ENCODE results near the gene NPC2.

The NPC2 gene

DNA sequence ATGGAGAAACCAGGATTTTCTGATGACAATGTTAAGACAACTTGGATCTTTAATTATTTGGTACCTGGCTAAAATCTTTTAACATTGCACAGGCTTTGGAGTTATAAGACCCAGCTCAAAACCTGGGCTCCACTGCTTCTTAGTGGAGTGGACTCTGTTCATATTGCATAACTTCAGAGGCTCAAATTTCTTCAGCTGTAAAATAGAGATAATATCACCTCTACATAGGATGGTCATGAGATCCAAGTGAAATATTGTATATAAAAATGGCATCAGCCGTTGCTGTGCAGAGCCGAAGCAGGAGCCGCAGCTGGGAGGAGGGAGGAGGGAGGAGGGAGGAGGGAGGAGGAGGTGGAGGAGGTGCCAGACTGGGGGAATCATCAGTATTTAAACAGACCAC is 10.5 kb downstream of the NPC2 start:
- no peak overlapping the region for H3K27ac ChIP-seq (ENCODE audit: low read length, poor library complexity, severe bottlenecking)
- no peak for DNase-seq
- H4K91ac ChIP-seq (ENCODE audit: low read length) = no peak overlapping the region
- WGBS = 100% methylated on average over 3 of the region's 3 CpGs
- no peak overlapping the region for H3K9ac ChIP-seq (ENCODE audit: low read length)
- no peak overlapping the region for H3K23ac ChIP-seq (ENCODE audit: low read length in 2 of 2)
- H3K36me3 ChIP-seq (ENCODE audit: control insufficient read depth in 1 of 2, insufficient read depth in 2 of 2, low read depth in 1 of 2, low read length in 2 of 2) = peaks cover 16 to 85% of the 10 kb centered on the region in 2 experiments
- H3K27me3 ChIP-seq (ENCODE audit: control insufficient read depth in 1 of 2, insufficient read depth in 1 of 2, low read length in 2 of 2) = no peaks in the 10 kb centered on the region
- no peaks in the 10 kb centered on the region for H3K9me3 ChIP-seq (ENCODE audit: control insufficient read depth, low read length)
- H4K8ac ChIP-seq (ENCODE audit: low read length) = no peak overlapping the region
- no peak overlapping the region for H3K14ac ChIP-seq (ENCODE audit: low read length in 2 of 2)
- H2BK15ac ChIP-seq (ENCODE audit: low read depth, poor library complexity, severe bottlenecking) = no peak overlapping the region
- H2BK120ac ChIP-seq (ENCODE audit: low read depth, low read length) = no peak overlapping the region
- H2AK5ac ChIP-seq (ENCODE audit: low read length, severe bottlenecking) = no peak overlapping the region
- no peak overlapping the region for H2AFZ ChIP-seq (ENCODE audit: low read depth, low read length)
- no peak overlapping the region for H2BK12ac ChIP-seq (ENCODE audit: low read length in 2 of 2)
- H3K4ac ChIP-seq (ENCODE audit: low read depth in 1 of 2, low read length in 2 of 2) = no peak overlapping the region
- no peak overlapping the region for H3K4me3 ChIP-seq (ENCODE audit: insufficient read depth in 1 of 2, low read depth in 1 of 2, low read length in 2 of 2)
- H3K18ac ChIP-seq (ENCODE audit: low read depth in 1 of 2, low read length in 2 of 2) = no peak overlapping the region
- no peak overlapping the region for H2BK5ac ChIP-seq (ENCODE audit: low read depth, low read length, poor library complexity, severe bottlenecking)
- no peak overlapping the region for H3K4me2 ChIP-seq (ENCODE audit: low read length, poor library complexity, severe bottlenecking)
- peaks cover 8% of the 10 kb centered on the region for H3K79me1 ChIP-seq (replicated peaks; ENCODE audit: low read length, poor library complexity, severe bottlenecking)
- peaks cover 11% of the 10 kb centered on the region for H3K4me1 ChIP-seq (ENCODE audit: control insufficient read depth, insufficient read depth, low read depth, low read length)

DNA sequence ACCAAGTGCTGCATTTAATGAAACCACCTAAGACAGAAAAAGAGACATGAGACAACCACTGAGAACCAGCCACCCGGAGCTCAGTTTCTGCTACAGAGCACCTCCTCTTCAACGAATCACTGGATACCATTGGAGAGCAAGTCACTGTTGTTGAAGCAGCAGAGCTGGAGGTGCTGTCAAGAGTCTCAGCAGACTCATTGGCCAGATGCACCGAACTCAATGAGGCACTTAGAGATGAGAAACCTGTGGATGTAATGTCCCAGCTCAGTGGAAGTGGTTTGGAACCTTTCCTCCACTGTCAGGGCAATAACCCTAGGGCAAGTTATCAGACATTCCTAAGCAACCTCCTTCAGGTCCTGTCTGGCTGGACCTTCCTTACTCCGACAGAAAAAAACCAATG is 13.1 kb downstream of the NPC2 start:
- H3K4me3 ChIP-seq (ENCODE audit: insufficient read depth in 1 of 2, low read depth in 1 of 2, low read length in 2 of 2) = no peak overlapping the region
- H2BK12ac ChIP-seq (ENCODE audit: low read length in 2 of 2) = no peak overlapping the region
- H3K27me3 ChIP-seq (ENCODE audit: control insufficient read depth in 1 of 2, insufficient read depth in 1 of 2, low read length in 2 of 2) = no peaks in the 10 kb centered on the region
- no peak overlapping the region for H2BK5ac ChIP-seq (ENCODE audit: low read depth, low read length, poor library complexity, severe bottlenecking)
- H3K9ac ChIP-seq (ENCODE audit: low read length) = no peak overlapping the region
- no peak overlapping the region for H3K14ac ChIP-seq (ENCODE audit: low read length in 2 of 2)
- H3K18ac ChIP-seq (ENCODE audit: low read depth in 1 of 2, low read length in 2 of 2) = no peak overlapping the region
- H2AFZ ChIP-seq (ENCODE audit: low read depth, low read length) = no peak overlapping the region
- H3K9me3 ChIP-seq (ENCODE audit: control insufficient read depth, low read length) = no peaks in the 10 kb centered on the region
- no peak overlapping the region for H3K4ac ChIP-seq (ENCODE audit: low read depth in 1 of 2, low read length in 2 of 2)
- H3K4me1 ChIP-seq (ENCODE audit: control insufficient read depth, insufficient read depth, low read depth, low read length) = peaks cover 6% of the 10 kb centered on the region
- 86% methylated on average over 4 of the region's 4 CpGs for WGBS
- H2AK5ac ChIP-seq (ENCODE audit: low read length, severe bottlenecking) = no peak overlapping the region
- H2BK15ac ChIP-seq (ENCODE audit: low read depth, poor library complexity, severe bottlenecking) = no peak overlapping the region
- H3K36me3 ChIP-seq (ENCODE audit: control insufficient read depth in 1 of 2, insufficient read depth in 2 of 2, low read depth in 1 of 2, low read length in 2 of 2) = peaks cover 23 to 74% of the 10 kb centered on the region in 2 experiments
- H2BK120ac ChIP-seq (ENCODE audit: low read depth, low read length) = no peak overlapping the region
- H4K91ac ChIP-seq (ENCODE audit: low read length) = no peak overlapping the region
- no peak for DNase-seq
- no peak overlapping the region for H3K4me2 ChIP-seq (ENCODE audit: low read length, poor library complexity, severe bottlenecking)
- H3K79me1 ChIP-seq (replicated peaks; ENCODE audit: low read length, poor library complexity, severe bottlenecking) = peaks cover 1% of the 10 kb centered on the region
- H3K23ac ChIP-seq (ENCODE audit: low read length in 2 of 2) = no peak overlapping the region
- no peak overlapping the region for H3K27ac ChIP-seq (ENCODE audit: low read length, poor library complexity, severe bottlenecking)
- no peak overlapping the region for H4K8ac ChIP-seq (ENCODE audit: low read length)

DNA sequence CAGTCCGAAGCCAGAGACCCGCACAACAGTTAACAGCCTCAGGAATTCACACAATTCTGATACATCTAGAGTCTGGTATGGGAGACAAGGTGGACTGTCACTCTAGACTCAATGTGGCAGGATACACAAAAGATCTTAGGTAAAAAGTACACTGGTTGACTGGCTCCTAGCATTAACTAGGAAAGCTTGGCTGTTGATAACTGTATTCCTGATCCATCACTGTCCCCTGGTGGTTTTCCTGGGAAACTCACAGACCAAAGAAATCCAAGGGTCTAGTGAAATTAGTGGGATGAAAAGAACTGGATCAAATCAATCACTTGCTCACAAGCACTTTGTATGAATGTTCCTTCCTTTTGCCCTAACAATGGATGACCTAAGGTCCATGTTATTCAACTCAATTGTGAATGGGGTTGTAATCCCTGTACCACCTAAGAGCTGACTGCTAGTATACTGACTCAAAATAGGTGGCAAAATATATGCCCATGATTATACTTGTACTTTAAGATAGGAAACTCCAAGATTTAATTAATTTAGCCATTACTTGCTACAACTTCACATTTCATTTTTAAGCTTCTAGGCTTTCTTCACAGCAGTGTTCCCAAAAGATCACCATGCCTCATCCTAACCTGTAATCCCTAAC is 14.0 kb downstream of the NPC2 start:
- H3K27ac ChIP-seq (ENCODE audit: low read length, poor library complexity, severe bottlenecking) = no peak overlapping the region
- peaks cover 28 to 68% of the 10 kb centered on the region in 2 experiments for H3K36me3 ChIP-seq (ENCODE audit: control insufficient read depth in 1 of 2, insufficient read depth in 2 of 2, low read depth in 1 of 2, low read length in 2 of 2)
- H3K4me3 ChIP-seq (ENCODE audit: insufficient read depth in 1 of 2, low read depth in 1 of 2, low read length in 2 of 2) = no peak overlapping the region
- no peaks in the 10 kb centered on the region for H3K9me3 ChIP-seq (ENCODE audit: control insufficient read depth, low read length)
- H3K4me2 ChIP-seq (ENCODE audit: low read length, poor library complexity, severe bottlenecking) = no peak overlapping the region
- H3K27me3 ChIP-seq (ENCODE audit: control insufficient read depth in 1 of 2, insufficient read depth in 1 of 2, low read length in 2 of 2) = no peaks in the 10 kb centered on the region
- no peak overlapping the region for H2BK120ac ChIP-seq (ENCODE audit: low read depth, low read length)
- H3K18ac ChIP-seq (ENCODE audit: low read depth in 1 of 2, low read length in 2 of 2) = no peak overlapping the region
- peak; percentile 34 for DNase-seq
- H2AK5ac ChIP-seq (ENCODE audit: low read length, severe bottlenecking) = no peak overlapping the region
- 92% methylated on average over 2 of the region's 2 CpGs for WGBS
- H4K91ac ChIP-seq (ENCODE audit: low read length) = no peak overlapping the region
- peaks cover under 1% of the 10 kb centered on the region for H3K79me1 ChIP-seq (replicated peaks; ENCODE audit: low read length, poor library complexity, severe bottlenecking)
- H3K14ac ChIP-seq (ENCODE audit: low read length in 2 of 2) = no peak overlapping the region
- no peak overlapping the region for H3K23ac ChIP-seq (ENCODE audit: low read length in 2 of 2)
- H4K8ac ChIP-seq (ENCODE audit: low read length) = no peak overlapping the region
- H3K9ac ChIP-seq (ENCODE audit: low read length) = no peak overlapping the region
- peaks cover 6% of the 10 kb centered on the region for H3K4me1 ChIP-seq (ENCODE audit: control insufficient read depth, insufficient read depth, low read depth, low read length)
- H2BK5ac ChIP-seq (ENCODE audit: low read depth, low read length, poor library complexity, severe bottlenecking) = no peak overlapping the region
- no peak overlapping the region for H2AFZ ChIP-seq (ENCODE audit: low read depth, low read length)
- no peak overlapping the region for H2BK15ac ChIP-seq (ENCODE audit: low read depth, poor library complexity, severe bottlenecking)
- no peak overlapping the region for H3K4ac ChIP-seq (ENCODE audit: low read depth in 1 of 2, low read length in 2 of 2)
- H2BK12ac ChIP-seq (ENCODE audit: low read length in 2 of 2) = no peak overlapping the region

DNA sequence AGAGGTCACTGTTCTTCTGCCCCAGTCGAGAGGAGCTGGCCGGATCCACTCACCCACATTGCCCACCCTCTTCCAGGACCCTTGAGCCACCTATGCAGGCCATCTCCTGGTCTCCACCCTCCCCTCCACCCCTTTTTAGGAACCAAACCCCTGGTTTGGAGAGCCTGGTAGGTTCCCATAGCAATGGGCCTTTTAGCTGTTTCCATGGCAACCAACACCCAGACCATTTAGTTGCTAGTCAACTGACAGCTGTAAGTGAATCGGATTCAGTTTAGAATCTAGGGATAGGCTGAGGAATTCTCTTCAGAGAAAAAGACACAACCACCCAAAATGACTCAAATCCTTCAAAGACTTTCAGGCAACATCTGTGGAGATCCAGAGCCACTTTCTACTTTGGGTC is 16.5 kb downstream of the NPC2 start:
- H3K4me1 ChIP-seq (ENCODE audit: control insufficient read depth, insufficient read depth, low read depth, low read length) = peaks cover 6% of the 10 kb centered on the region

More for the DNA sequence above, 16.5 kb downstream of the NPC2 start:
- H2AFZ ChIP-seq (ENCODE audit: low read depth, low read length) = no peak overlapping the region
- H3K79me1 ChIP-seq (replicated peaks; ENCODE audit: low read length, poor library complexity, severe bottlenecking) = no peaks in the 10 kb centered on the region
- H2BK15ac ChIP-seq (ENCODE audit: low read depth, poor library complexity, severe bottlenecking) = no peak overlapping the region
- H2BK5ac ChIP-seq (ENCODE audit: low read depth, low read length, poor library complexity, severe bottlenecking) = no peak overlapping the region
- no peak for DNase-seq
- H3K4me2 ChIP-seq (ENCODE audit: low read length, poor library complexity, severe bottlenecking) = no peak overlapping the region
- H4K91ac ChIP-seq (ENCODE audit: low read length) = no peak overlapping the region
- no peak overlapping the region for H3K27ac ChIP-seq (ENCODE audit: low read length, poor library complexity, severe bottlenecking)
- no peak overlapping the region for H3K4ac ChIP-seq (ENCODE audit: low read depth in 1 of 2, low read length in 2 of 2)
- no peak overlapping the region for H3K23ac ChIP-seq (ENCODE audit: low read length in 2 of 2)
- no peak overlapping the region for H3K9ac ChIP-seq (ENCODE audit: low read length)
- H2BK12ac ChIP-seq (ENCODE audit: low read length in 2 of 2) = no peak overlapping the region
- H3K4me3 ChIP-seq (ENCODE audit: insufficient read depth in 1 of 2, low read depth in 1 of 2, low read length in 2 of 2) = no peak overlapping the region
- peaks cover 30 to 52% of the 10 kb centered on the region in 2 experiments for H3K36me3 ChIP-seq (ENCODE audit: control insufficient read depth in 1 of 2, insufficient read depth in 2 of 2, low read depth in 1 of 2, low read length in 2 of 2)
- no peak overlapping the region for H3K18ac ChIP-seq (ENCODE audit: low read depth in 1 of 2, low read length in 2 of 2)
- H2AK5ac ChIP-seq (ENCODE audit: low read length, severe bottlenecking) = no peak overlapping the region
- no peaks in the 10 kb centered on the region for H3K27me3 ChIP-seq (ENCODE audit: control insufficient read depth in 1 of 2, insufficient read depth in 1 of 2, low read length in 2 of 2)
- 83% methylated on average over 3 of the region's 3 CpGs for WGBS
- no peak overlapping the region for H2BK120ac ChIP-seq (ENCODE audit: low read depth, low read length)
- H3K9me3 ChIP-seq (ENCODE audit: control insufficient read depth, low read length) = no peaks in the 10 kb centered on the region
- no peak overlapping the region for H4K8ac ChIP-seq (ENCODE audit: low read length)
- no peak overlapping the region for H3K14ac ChIP-seq (ENCODE audit: low read length in 2 of 2)

Data from mesenchymal stem cell (in vitro differentiated cells and primary cell).